ENCODE results near the gene PTPN14.
A peak's percentile ranks its signal among the peaks of the same experiment; 100 is the strongest.
"Not testable (repeated sequence)": the region's sequence is repeated elsewhere in the genome, so short reads cannot be mapped to it uniquely, and the experiment has no call there.

Gene PTPN14

GRCh38 chr1:214551436-214552173 lies at the start of gene PTPN14:
PTPN14 (minus strand) TSS chr1:214551602; CDS start chr1:214464803, 86,799 bp downstream.
- FAIRE-seq (peak; percentile 9), DNase-seq (ENCODE audit: low spot score) (peak; percentile 96)

GRCh38 chr1:214593158-214593557 lies 41.8 kb upstream of the PTPN14 start:
- no peak for FAIRE-seq

GRCh38 chr1:214591918-214592317 lies 40.5 kb upstream of the PTPN14 start:
- not testable (repeated sequence) for DNase-seq (ENCODE audit: low spot score); FAIRE-seq

More at GRCh38 chr1:214593158-214593557, 41.8 kb upstream of the PTPN14 start:
- DNase-seq (ENCODE audit: low spot score): no peak

GRCh38 chr1:214590696-214591095 lies 39.3 kb upstream of the PTPN14 start:
- no peak for FAIRE-seq

GRCh38 chr1:214588963-214589597 lies 37.7 kb upstream of the PTPN14 start:
- FAIRE-seq: no peak
- no peak for DNase-seq (ENCODE audit: low spot score)

More at GRCh38 chr1:214590696-214591095, 39.3 kb upstream of the PTPN14 start:
- DNase-seq (ENCODE audit: low spot score): no peak

- DNase-seq (ENCODE audit: low spot score) (no peak), FAIRE-seq (no peak)
Observed at GRCh38 chr1:214587165-214587564, 35.8 kb upstream of the PTPN14 start.

- FAIRE-seq (no peak), DNase-seq (ENCODE audit: low spot score) (no peak)
Observed at GRCh38 chr1:214586621-214587020, 35.2 kb upstream of the PTPN14 start.

GRCh38 chr1:214584805-214585766 lies 33.7 kb upstream of the PTPN14 start:
- DNase-seq (ENCODE audit: low spot score): peak; percentile 35
- FAIRE-seq: no peak

- FAIRE-seq (no peak), DNase-seq (ENCODE audit: low spot score) (no peak)
Observed at GRCh38 chr1:214583824-214584554, 32.6 kb upstream of the PTPN14 start.

- DNase-seq (ENCODE audit: low spot score): no peak
- no peak for FAIRE-seq
Observed at GRCh38 chr1:214583113-214583512, 31.7 kb upstream of the PTPN14 start.

- FAIRE-seq (no peak), DNase-seq (ENCODE audit: low spot score) (no peak)
Observed at GRCh38 chr1:214582289-214582891, 31.0 kb upstream of the PTPN14 start.

GRCh38 chr1:214581785-214582184 lies 30.4 kb upstream of the PTPN14 start:
- DNase-seq (ENCODE audit: low spot score) (peak; percentile 90), FAIRE-seq (peak; percentile 79)

GRCh38 chr1:214579183-214579582 lies 27.8 kb upstream of the PTPN14 start:
- DNase-seq (ENCODE audit: low spot score) (no peak), FAIRE-seq (no peak)

- FAIRE-seq; DNase-seq (ENCODE audit: low spot score): not testable (repeated sequence)
Observed at GRCh38 chr1:214576120-214576519, 24.7 kb upstream of the PTPN14 start.

GRCh38 chr1:214574598-214575411 lies 23.4 kb upstream of the PTPN14 start:
- no peak for FAIRE-seq
- DNase-seq (ENCODE audit: low spot score): no peak

GRCh38 chr1:214573386-214574318 lies 22.2 kb upstream of the PTPN14 start:
- FAIRE-seq: no peak
- peak; percentile 21 for DNase-seq (ENCODE audit: low spot score)

GRCh38 chr1:214571281-214571680 lies 19.9 kb upstream of the PTPN14 start:
- FAIRE-seq: no peak
- no peak for DNase-seq (ENCODE audit: low spot score)

GRCh38 chr1:214570442-214570841 lies 19.0 kb upstream of the PTPN14 start:
- DNase-seq (ENCODE audit: low spot score): no peak
- no peak for FAIRE-seq

Measured in urothelium cell line (cell line).